GM12872 (cell line): ENCODE results near the gene GAPDH.

Experiments
- TF ChIP-seq, protein P1 (sequence below): IDR thresholded peaks from 3 replicates; pipeline ENCODE4 v1.5.1; 2011; ENCODE audit warnings: low read depth, mild to moderate bottlenecking, low read length, moderate library complexity; ENCODE audit not compliant: insufficient read depth

GAPDH gene

DNA sequence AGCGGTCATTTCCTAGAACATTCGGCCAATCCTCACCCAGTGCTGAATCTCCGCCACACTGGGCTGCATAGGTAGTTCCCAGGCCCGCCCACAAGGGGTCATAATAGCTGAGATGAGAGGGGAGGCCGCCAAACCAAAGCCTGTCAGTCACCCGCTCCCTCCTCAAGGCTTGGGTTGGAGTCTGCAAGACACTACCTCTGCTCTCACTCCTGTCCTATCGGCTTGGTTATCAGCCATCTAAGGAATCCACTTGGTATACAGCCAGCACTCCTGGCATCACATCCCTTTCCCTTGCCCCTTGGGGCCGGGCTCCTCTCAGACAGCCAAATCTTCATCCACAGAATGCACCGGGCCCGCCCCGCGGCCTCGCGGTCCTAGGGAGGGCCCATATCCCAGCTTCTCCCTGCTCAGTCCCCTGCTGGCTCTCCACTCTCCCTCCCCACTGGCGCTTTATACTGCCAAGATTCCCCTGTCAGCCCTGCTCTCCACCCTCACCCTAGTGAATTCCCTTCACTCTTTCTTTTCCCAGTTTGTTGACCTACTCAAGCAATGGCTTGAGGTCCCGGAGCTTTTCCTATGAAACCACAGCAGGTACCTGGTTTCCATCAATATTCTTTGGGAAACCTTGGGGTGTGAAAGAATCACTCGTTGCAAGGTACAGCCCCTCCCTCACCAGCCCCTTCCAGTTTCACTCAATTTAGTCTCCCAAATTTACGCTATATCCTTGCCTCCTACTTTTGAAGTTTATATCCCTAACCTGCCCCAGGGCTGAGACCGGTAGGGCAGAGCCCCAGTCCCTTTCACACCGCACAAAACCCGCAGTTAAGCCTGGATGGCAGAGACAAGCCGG lies 20.1 kb downstream of the GAPDH start:
- TF ChIP-seq, protein P1, sequence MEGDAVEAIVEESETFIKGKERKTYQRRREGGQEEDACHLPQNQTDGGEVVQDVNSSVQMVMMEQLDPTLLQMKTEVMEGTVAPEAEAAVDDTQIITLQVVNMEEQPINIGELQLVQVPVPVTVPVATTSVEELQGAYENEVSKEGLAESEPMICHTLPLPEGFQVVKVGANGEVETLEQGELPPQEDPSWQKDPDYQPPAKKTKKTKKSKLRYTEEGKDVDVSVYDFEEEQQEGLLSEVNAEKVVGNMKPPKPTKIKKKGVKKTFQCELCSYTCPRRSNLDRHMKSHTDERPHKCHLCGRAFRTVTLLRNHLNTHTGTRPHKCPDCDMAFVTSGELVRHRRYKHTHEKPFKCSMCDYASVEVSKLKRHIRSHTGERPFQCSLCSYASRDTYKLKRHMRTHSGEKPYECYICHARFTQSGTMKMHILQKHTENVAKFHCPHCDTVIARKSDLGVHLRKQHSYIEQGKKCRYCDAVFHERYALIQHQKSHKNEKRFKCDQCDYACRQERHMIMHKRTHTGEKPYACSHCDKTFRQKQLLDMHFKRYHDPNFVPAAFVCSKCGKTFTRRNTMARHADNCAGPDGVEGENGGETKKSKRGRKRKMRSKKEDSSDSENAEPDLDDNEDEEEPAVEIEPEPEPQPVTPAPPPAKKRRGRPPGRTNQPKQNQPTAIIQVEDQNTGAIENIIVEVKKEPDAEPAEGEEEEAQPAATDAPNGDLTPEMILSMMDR, result peak; percentile 85

DNA sequence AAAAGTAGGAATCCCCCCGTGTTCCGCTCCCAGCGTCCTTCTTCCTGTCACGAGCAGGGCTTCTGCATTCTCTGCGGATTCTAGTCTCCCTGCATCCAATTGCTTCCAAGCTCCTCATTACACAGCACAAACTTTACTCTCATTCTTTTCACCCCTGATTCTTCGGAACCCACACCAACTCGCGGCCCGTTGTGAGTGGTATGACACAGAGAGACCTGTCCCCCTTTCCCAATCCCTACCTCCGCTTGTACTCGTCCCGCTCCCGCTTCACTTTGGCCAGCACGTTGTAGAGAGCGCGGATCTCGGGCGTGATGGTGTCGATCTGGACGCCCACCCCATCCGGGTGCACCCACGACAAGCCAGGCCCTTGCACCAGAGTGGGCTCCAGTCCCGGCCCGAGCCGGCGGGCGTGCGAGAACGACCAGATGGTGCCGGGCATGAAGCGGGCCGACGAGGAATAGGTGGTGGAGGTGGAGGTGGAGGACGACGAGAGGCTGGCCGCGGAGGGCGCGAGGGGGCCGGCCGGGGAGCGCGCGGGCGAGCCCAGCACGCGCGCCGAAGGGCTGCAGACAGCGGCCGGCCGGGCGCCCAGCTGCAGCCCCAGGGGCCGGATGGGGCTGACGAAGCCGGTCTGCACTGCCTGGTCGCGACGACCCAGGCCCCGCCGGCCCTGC lies 20.8 kb downstream of the GAPDH start:
- TF ChIP-seq, protein P1, result no peak

DNA sequence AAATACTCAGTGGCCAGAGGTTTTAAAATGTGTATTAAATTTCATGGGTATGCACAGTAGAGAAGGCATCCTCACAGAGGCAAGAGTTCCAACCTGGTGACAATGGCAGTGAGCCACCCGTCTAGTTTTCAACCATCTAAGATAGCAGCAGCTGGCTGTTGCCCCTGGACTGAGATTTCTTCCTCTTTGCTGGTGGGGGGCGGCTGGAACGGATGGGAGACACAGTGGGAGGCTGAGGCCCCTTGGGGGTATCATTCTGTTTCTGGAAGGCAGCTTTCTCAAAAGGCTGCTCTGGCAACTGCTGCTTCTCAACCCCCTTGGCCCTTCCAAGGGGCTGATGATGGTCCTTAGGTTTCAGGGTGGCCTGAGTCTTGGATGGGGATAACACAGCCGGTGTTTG lies 22.5 kb downstream of the GAPDH start:
- TF ChIP-seq, protein P1, result no peak

DNA sequence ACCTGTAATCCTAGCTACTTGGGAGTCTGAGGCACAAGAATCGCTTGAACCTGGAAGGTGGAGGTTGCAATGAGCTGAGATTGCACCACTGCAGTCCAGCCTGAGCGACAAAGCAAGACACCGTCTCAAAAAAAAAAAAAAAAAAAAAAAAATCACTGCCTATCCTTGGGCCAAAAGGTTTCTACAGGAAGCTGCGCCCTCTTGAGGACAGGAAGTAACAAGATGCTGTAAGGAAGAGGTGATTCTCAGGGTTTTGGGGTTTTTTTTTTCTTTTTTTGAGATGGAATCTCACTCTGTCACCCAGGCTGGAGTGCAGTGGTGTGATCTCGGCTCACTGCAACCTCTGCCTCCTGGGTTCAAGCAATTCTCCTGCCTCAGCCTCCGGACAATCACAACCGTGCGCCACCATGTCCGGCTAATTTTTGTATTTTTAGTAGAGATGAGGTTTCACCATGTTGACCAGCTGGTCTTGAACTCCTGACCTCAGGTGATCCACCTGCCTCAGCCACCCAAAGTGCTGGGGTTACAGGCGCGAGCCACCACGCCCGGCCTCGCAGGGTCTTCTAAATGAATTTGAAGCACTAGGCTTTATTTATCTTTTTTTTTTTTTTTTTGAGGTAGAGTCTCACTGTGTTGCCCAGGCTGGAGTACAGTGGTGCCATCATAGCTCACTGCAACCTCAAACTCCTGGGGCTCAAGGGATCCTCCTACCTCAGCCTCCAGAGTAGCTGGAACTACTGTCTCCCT lies 23.9 kb downstream of the GAPDH start:
- TF ChIP-seq, protein P1, result peak; percentile 50; the same call in 2 of the 3 replicates

DNA sequence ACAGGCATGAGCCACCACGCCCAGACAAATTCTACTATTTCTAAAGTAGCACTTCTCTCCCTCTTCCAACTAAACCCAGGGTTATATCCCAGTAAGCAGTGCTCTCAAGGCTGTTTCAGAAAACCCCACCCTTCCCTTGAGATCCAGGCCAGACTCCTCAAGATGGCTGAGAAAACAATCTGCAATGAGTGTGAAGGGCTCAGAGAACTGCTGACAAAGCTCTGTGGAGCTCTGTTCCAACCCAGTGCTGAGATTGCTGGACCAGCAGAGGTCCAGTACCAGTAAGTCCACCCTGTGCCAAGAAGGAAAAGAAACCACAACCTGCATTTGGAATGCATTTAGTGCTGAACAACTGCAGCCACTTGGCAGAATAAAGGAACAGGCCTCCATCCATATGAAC lies 25.2 kb downstream of the GAPDH start:
- TF ChIP-seq, protein P1, result no peak

DNA sequence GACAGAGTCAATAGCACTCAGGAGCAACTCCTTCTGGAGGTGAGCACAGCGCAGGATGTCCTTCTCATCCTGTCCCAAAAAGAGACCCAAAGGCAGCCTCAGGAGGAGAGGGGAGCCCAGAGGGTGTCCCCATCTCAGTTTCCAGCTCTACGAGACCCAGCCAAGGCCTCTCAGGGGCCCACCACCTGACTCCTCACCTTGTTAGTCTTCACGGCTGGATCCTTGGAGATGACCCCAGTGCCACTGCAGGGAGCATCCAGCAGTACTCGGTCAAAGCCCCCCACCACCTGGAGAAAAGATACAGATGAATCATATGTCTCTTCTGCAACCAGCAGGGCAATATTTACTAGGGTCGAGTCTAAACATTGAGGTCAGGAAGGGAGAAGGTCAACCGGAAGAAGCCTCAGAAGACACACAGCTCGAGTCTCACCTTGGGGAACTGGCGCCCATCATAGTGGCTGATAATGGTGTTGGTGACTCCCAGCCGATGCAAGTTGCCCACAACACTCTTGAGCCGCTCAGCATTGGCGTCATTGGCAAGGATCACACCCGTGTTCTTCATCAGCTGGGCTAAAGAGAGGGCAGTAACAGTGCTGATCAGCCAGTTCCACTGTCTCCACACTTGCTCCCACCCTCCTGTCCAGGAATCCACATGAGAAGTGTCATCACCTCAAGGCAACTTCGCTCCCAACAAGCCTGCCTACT lies 26.3 kb downstream of the GAPDH start:
- TF ChIP-seq, protein P1, result no peak
